ENCODE measurements around the gene TMEM17.

Gene TMEM17

DNA sequence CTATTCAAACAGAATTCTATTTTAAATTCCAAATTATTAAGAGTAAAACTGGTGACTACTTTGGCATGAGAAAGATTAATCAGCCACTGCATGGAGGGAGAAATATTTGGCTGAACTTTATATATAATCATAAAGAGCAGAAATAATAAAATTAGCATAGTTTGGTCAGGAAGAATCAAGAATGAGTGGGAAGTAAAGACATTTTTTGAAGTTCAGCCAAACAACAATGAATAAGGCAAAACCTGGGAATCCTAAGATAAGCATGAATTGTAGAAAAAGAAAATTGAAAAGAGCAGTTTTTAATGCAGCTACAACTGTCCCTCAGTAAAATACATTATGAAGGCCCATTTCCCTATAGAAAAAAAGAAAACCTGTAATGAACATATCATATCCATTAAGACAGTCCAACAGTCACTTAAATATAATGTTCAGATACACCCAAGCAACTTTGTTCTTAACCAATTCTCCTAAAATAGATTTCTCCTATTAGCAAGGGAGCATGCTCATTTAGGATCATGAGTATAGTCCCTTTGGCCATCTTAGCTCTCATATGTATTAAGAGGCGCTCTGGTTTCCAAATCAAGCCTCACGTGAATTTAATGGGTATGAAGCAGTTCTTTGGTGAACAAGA lies 6.5 kb downstream of the TMEM17 start:
- no peaks in the 10 kb centered on the region for H3K27me3 Mint-ChIP-seq

DNA sequence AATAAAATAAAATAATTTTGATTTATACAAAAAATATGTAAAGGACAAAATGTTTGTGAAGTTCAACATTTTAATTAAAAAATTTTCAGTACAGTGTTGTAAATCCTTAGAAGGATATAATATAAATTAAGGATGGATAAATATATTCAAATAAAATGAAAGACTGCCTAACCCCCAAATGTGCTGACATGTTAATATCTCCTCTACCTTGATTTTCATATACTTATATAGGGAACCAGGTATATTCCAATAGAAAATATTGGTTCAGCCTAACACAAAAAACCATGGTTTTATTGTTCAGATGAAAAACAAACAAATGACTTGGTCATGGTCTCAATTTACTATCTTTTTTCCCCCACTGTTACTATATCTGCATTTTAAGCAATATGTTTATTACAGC lies 7.3 kb downstream of the TMEM17 start:
- H3K4me1 Mint-ChIP-seq (ENCODE audit: low read depth): no peaks in the 10 kb centered on the region
- no peak overlapping the region for H3K4me3 Mint-ChIP-seq
- no peak overlapping the region for H3K27ac Mint-ChIP-seq
- H3K9me3 Mint-ChIP-seq: no peaks in the 10 kb centered on the region
- H3K36me3 Mint-ChIP-seq (ENCODE audit: low read depth): no peaks in the 10 kb centered on the region
- no peaks in the 10 kb centered on the region for H3K27me3 Mint-ChIP-seq
- intact Hi-C loops (cut with micrococcal nuclease): no loop called here

More for the DNA sequence above, 6.5 kb downstream of the TMEM17 start:
- H3K27ac Mint-ChIP-seq: no peak overlapping the region
- no peaks in the 10 kb centered on the region for H3K9me3 Mint-ChIP-seq
- intact Hi-C loops (cut with micrococcal nuclease): loop anchor here (10.0 kb wide), 1 partner anchor 735 kb away; no protein-coding TSS in a partner anchor
- no peaks in the 10 kb centered on the region for H3K36me3 Mint-ChIP-seq (ENCODE audit: low read depth)
- no peak overlapping the region for H3K4me3 Mint-ChIP-seq
- H3K4me1 Mint-ChIP-seq (ENCODE audit: low read depth): no peaks in the 10 kb centered on the region

DNA sequence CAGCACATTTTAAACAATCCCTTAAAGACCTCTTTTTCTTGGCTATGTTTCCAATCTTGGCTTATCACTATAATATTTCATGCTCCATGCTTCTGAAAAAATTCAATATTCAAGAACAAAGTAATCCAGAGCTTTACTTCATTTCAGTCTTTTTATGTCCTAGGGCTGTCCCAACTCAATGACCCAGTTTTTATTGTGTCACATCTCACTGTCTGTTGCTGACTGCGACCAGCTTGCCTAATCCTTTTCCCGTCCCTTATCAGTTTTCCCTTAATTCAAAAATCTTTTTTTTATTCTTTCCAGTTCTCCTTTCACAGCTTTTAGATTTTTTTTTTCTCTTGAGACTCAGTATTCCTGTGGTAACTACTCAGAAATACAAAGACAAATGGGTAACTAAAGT lies 10.2 kb downstream of the TMEM17 start:
- H3K9me3 Mint-ChIP-seq: no peaks in the 10 kb centered on the region
- H3K36me3 Mint-ChIP-seq (ENCODE audit: low read depth): no peaks in the 10 kb centered on the region
- H3K27ac Mint-ChIP-seq: no peak overlapping the region
- no peaks in the 10 kb centered on the region for H3K27me3 Mint-ChIP-seq
- H3K4me1 Mint-ChIP-seq (ENCODE audit: low read depth): no peaks in the 10 kb centered on the region
- intact Hi-C loops (cut with micrococcal nuclease): no loop called here
- H3K4me3 Mint-ChIP-seq: no peak overlapping the region

DNA sequence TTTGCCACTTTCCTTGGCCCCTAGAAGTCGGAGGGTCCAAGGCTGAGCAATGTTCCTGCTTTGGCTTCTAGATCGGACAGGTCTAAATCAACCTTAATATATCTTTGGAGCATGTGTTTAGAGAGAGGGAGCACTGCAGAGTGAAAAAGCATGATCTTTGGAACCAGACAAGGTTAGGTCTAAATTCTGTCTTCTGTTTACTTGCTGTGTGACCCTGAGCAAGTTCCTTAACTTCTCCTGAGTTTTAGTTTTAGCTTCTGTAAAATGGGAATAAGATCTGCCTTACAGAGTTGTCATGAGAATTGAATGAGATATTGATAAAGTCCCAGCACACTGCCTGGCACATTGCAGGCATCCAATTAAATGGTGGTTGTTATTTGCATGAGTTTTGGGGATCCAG lies 13.9 kb downstream of the TMEM17 start:
- Mint-ChIP-seq H3K27me3 (no peaks in the 10 kb centered on the region), H3K4me1 (ENCODE audit: low read depth) (no peaks in the 10 kb centered on the region), H3K36me3 (ENCODE audit: low read depth) (no peaks in the 10 kb centered on the region), H3K9me3 (no peaks in the 10 kb centered on the region), H3K27ac (no peak overlapping the region), H3K4me3 (no peak overlapping the region)
- intact Hi-C loops (cut with micrococcal nuclease): no loop called here

DNA sequence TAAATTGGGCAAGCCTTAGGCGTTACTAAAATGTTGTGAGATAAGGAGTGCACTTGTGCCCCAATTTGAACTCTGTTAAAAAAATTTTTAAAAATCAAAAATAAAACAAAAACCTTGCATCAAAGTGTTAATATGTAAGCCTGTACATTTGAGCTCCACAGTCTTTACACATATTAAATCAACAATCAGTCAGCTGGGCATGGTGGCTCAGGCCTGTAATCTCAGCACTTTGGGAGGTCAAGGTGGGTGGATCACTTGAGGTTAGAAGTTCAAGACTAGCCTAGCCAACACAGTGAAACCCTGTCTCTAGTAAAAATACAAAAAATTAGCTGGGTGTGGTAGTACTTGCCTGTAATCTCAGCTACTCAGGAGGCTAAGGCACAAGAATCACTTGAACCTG lies 16.3 kb downstream of the TMEM17 start:
- Mint-ChIP-seq H3K9me3 (no peaks in the 10 kb centered on the region), H3K4me1 (ENCODE audit: low read depth) (no peaks in the 10 kb centered on the region), H3K4me3 (no peak overlapping the region), H3K27me3 (no peaks in the 10 kb centered on the region), H3K27ac (no peak overlapping the region), H3K36me3 (ENCODE audit: low read depth) (no peaks in the 10 kb centered on the region)
- intact Hi-C loops (cut with micrococcal nuclease): no loop called here

DNA sequence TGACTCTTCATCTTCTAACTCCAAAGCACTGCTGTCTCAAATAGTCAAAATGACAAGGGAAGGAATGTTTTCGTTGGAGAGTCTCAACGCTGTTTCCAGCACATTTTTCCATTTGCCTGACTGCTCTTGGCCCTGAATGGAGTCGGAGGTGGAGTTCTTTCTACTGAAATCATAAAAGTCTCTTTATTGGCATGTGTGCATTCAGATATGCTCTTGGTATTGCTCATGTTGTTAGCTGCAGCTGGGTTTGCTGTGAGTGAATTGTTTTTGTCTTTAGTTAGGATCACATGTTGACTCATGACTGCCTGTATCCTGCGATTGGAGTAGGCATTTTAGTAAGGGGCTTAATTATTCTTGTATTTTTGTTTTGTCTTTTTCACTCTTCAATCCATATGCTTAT lies 16.8 kb downstream of the TMEM17 start:
- Mint-ChIP-seq H3K36me3 (ENCODE audit: low read depth) (no peaks in the 10 kb centered on the region), H3K4me3 (no peak overlapping the region), H3K27ac (no peak overlapping the region), H3K9me3 (no peaks in the 10 kb centered on the region), H3K4me1 (ENCODE audit: low read depth) (no peaks in the 10 kb centered on the region), H3K27me3 (no peaks in the 10 kb centered on the region)
- intact Hi-C loops (cut with micrococcal nuclease): no loop called here

DNA sequence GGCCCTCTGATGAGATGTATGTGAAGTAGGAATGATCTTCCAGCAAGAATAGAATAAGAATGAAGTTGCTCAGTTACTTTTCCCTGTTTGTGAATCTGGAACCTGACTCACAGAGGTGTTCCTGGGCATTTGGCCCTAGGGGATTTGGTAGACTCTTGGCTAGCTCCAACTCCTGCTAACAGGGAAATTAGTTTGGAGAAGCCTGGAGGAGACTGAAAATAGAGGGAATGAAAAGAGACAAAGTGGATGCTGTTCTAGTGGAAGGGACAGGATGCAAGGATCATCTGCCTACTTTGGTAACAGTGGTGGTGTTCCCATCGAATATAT lies 19.6 kb downstream of the TMEM17 start:
- Mint-ChIP-seq H3K4me3 (no peak overlapping the region), H3K4me1 (ENCODE audit: low read depth) (no peaks in the 10 kb centered on the region), H3K9me3 (no peaks in the 10 kb centered on the region), H3K27ac (no peak overlapping the region), H3K27me3 (no peaks in the 10 kb centered on the region), H3K36me3 (ENCODE audit: low read depth) (no peaks in the 10 kb centered on the region)
- intact Hi-C loops (cut with micrococcal nuclease): no loop called here

DNA sequence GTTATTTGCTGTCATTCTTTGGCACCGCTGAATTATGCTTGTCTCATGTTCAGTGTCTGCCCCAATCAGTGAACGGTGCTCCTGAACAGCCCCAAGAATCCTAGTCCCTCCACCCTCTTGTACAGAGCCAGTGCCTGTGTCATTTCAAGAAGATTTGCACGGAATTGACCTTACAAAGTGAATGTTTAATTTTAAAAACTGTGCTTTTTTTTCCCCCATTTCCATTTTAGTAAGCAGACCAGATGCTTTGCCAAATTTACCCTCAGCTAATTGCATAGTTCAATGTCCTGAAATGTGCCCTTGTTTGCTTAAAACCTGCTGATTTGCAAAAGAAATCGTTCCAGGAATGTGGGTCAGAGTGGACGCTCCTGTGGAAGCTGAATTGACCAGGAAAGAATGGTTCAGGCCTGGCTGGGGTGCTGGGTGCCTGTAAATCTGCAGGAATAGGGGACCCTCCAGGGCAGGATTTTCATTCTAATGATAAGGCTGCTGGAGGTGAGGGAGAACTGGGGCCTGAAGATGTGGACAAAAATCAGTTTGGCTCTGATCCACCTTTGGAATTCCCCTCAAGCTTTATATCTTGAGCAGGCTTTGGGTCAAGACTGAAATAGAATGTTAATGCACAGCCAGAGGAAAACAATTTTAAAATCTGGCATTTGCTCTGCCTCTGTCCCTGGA lies 20.1 kb downstream of the TMEM17 start:
- no peaks in the 10 kb centered on the region for H3K36me3 Mint-ChIP-seq (ENCODE audit: low read depth)
- H3K4me3 Mint-ChIP-seq: no peak overlapping the region
- H3K27ac Mint-ChIP-seq: no peak overlapping the region
- no peaks in the 10 kb centered on the region for H3K4me1 Mint-ChIP-seq (ENCODE audit: low read depth)
- intact Hi-C loops (cut with micrococcal nuclease): no loop called here
- no peaks in the 10 kb centered on the region for H3K9me3 Mint-ChIP-seq
- H3K27me3 Mint-ChIP-seq: no peaks in the 10 kb centered on the region

DNA sequence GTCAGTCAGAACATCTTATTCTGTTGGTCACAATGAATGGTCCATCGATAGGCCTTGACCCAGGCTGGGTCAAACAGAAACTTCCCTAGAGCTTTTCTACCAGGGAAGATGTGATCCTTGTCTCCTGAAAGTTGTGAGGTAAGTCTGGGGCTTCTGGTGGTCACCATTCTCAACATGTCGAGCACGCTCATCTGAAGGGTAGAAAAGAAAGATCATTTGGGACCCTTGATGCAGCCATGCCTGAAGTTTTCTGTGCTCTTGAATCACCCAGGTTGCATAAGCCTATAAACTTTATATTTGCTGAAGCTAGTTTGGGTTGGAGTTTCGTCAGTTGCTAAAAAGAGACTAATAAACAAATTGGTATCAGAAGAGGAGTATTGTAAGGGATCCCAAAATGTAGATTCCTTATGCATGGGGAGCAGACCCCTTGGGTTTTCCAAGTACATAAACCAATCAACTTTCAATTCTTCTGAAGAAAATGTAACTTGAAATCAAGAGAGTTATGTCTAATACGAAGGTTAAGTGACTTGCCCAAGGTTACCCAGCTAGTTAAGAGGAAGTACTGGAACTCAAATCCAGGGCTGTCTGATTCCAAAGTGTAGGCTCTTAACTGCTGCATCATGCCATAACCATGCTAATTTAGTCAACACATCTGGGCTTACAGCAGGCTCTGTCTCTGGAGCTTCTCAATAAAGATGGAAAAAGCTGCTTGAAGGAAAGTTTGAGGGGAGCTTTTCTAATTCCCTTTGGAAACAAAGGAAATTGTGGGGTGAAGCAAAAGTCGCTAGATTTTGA lies 23.2 kb downstream of the TMEM17 start:
- H3K36me3 Mint-ChIP-seq (ENCODE audit: low read depth): no peaks in the 10 kb centered on the region

DNA sequence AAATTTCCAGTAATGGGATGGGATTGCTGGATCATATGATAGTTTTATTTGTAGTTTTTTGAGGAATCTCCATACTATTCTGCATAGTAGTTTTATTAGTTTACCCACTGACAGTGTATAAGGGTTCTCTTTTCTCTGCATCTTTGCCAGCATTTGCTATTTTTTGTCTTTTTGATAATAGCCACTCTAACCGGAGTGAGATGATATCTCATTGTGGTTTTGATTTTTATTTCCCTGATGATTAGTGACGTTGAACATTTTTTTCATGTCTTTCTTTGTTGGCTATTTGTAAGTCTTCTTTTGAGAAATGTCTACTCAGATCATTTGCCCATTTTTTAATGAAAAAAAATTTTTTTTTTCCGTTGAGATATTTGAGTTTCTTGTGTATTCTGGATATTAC lies 26.1 kb downstream of the TMEM17 start:
- peaks cover 24% of the 10 kb centered on the region for H3K4me1 Mint-ChIP-seq (ENCODE audit: low read depth)
- H3K9me3 Mint-ChIP-seq: no peaks in the 10 kb centered on the region
- peaks cover 8% of the 10 kb centered on the region for H3K27me3 Mint-ChIP-seq

More for the DNA sequence above, 23.2 kb downstream of the TMEM17 start:
- Mint-ChIP-seq H3K27me3 (no peaks in the 10 kb centered on the region), H3K4me3 (no peak overlapping the region), H3K4me1 (ENCODE audit: low read depth) (peaks cover 7% of the 10 kb centered on the region), H3K9me3 (no peaks in the 10 kb centered on the region), H3K27ac (no peak overlapping the region)
- intact Hi-C loops (cut with micrococcal nuclease): no loop called here

DNA sequence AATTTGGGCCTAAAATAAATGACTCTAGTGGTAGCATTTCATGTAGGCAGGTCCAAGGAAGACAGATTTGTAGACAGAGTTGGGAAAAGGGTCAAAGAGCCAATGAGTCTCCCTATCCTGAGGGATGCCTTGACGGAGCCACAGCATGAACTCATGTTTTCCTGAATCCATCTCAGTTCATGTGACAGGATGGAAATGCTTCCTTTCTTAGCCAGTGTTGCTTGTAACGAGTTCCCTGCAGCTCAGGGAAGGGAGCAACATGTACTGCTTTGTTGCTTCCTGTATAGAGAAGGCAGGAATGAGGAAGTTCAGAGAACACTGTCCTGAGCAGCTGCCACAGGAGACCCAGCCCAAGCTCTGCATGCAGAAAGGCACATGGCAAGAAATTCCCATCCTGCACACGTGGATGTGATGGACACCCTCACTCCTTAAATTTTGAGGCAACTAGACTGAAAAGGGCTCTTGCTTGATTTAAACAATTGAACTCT lies 27.9 kb downstream of the TMEM17 start:
- intact Hi-C loops (cut with micrococcal nuclease): no loop called here
- no peaks in the 10 kb centered on the region for H3K9me3 Mint-ChIP-seq
- H3K36me3 Mint-ChIP-seq (ENCODE audit: low read depth): no peaks in the 10 kb centered on the region
- peaks cover 34% of the 10 kb centered on the region for H3K4me1 Mint-ChIP-seq (ENCODE audit: low read depth)
- H3K27ac Mint-ChIP-seq: no peak overlapping the region
- peaks cover 8% of the 10 kb centered on the region for H3K27me3 Mint-ChIP-seq
- H3K4me3 Mint-ChIP-seq: no peak overlapping the region

More for the DNA sequence above, 26.1 kb downstream of the TMEM17 start:
- no peak overlapping the region for H3K4me3 Mint-ChIP-seq
- no peaks in the 10 kb centered on the region for H3K36me3 Mint-ChIP-seq (ENCODE audit: low read depth)
- intact Hi-C loops (cut with micrococcal nuclease): no loop called here
- no peak overlapping the region for H3K27ac Mint-ChIP-seq

DNA sequence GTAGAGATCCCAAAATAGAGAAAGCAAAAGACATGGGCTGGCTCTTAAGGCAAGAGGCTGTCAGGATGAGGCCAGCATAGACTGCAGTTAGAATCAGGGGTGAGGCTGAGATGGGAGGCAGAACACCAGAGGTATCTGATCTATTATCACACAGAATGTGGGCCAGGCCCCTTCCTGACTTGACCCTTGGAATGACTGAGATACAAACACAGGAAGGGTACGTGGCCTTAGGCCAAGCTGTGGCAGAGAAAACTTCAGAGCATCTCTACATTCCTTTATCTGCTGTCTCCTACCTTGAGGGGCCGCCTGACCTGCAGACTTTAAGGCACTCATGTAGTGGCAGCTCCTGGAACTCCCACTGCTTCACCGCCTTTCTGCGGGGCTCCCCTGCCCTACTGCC lies 28.4 kb downstream of the TMEM17 start:
- Mint-ChIP-seq H3K36me3 (ENCODE audit: low read depth) (no peaks in the 10 kb centered on the region), H3K9me3 (no peaks in the 10 kb centered on the region), H3K4me3 (no peak overlapping the region), H3K4me1 (ENCODE audit: low read depth) (peaks cover 34% of the 10 kb centered on the region), H3K27ac (no peak overlapping the region), H3K27me3 (peaks cover 8% of the 10 kb centered on the region)
- intact Hi-C loops (cut with micrococcal nuclease): no loop called here

DNA sequence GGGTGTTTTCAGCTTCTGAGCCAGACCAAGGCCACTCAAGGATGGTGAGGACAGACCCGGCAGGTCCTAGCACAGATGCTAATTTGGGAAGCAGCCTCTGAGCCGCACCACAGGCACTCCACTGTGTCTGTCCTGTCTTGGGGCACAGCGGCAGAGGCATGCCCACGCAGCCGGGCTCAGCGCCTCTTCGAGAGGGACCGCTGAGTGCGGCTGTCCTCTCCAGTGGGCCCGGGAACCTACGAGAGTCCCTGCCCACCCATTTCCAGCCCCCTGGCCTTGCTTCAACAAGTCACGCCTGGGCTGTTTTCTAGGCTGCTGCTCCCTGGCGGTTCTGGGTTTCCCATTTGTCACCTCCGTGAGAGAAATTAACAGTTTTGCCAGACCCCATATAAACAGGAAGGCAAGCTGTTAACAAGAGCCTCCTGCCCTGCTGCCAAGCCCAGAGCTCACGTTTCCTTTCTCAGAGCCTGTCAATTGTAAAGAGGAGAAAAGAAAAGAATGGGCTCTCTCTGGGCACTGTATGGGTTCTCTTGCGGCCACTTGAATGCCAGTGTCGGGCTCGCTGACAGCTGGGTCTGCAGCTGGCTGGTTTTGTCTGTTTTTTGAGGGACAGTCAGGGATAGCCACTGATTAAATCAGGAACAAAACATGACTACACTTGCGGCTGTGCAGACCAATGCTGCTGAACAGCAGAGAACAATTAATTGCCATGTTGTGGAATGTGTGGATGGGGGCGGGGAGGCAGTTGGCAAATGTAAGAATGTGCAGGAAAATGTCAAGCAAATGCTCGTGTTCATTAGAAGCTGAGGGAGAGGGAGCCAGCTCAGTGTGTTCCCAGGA lies 30.6 kb downstream of the TMEM17 start:
- intact Hi-C loops (cut with micrococcal nuclease): no loop called here
- Mint-ChIP-seq H3K36me3 (ENCODE audit: low read depth) (no peaks in the 10 kb centered on the region), H3K27me3 (peaks cover 8% of the 10 kb centered on the region), H3K27ac (no peak overlapping the region), H3K9me3 (no peaks in the 10 kb centered on the region), H3K4me1 (ENCODE audit: low read depth) (peaks cover 34% of the 10 kb centered on the region), H3K4me3 (peak overlapping the region; percentile 60)

DNA sequence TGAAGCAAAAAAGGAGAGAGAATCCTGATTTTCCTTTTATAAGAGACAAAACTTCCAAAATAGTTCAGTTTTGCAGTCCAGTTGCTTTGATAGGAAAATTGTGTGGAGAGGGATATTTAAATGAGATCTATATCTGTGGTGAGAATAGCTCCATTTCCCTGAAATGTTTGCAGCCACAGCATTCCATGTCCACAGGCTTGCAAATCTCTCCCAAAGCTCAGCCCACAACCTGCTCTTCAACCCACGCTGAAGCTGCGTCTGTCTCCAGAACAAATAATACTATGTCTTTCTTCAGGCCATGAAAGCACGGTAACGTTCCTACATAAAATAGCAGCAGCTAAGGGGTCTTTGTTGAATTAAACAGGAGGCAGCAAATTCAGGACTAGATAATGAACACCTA lies 31.8 kb downstream of the TMEM17 start:
- peaks cover 34% of the 10 kb centered on the region for H3K4me1 Mint-ChIP-seq (ENCODE audit: low read depth)
- no peaks in the 10 kb centered on the region for H3K9me3 Mint-ChIP-seq
- peaks cover 8% of the 10 kb centered on the region for H3K27me3 Mint-ChIP-seq
- no peaks in the 10 kb centered on the region for H3K36me3 Mint-ChIP-seq (ENCODE audit: low read depth)
- no peak overlapping the region for H3K4me3 Mint-ChIP-seq
- peak overlapping the region; percentile 6 for H3K27ac Mint-ChIP-seq
- intact Hi-C loops (cut with micrococcal nuclease): no loop called here
